ENCODE measurements around the gene QTRT2. TPM values are rescaled to one million over a fixed set of nuclear protein-coding genes. Genes with fewer than 3 reads are reported as not detected.

Gene QTRT2
- total RNA-seq, 1 experiment from 2014 or later, result 47.7 TPM

DNA sequence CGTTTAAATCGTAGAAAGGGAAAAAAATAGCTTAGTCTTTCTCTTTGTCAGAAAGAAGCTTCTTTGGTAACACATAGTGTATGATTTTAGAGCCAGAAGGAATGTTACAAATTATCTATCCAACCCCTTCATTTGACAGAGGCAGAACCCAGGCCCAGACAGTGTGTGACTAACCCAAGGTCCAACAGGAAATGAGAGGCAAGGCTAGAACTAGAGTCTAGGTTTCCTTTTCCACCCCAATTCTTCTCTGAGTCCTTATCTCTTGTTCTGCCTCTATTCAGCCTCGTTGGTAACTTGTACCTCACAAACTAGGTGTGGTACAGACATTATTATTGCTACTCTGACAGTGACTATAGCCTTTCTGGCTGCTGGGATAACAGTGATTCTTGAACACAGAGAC, 39.3 kb downstream of the QTRT2 start (continued):
- no peak for TF ChIP-seq POLR2A (IDR thresholded peaks at IDR 0.05; ENCODE audit: borderline replicate concordance, extremely low read depth, insufficient read depth, insufficient read length)
- TF ChIP-seq SP1 (IDR thresholded peaks at IDR 0.05; ENCODE audit: low read depth), result no peak
- TF ChIP-seq FOSL1 (IDR thresholded peaks at IDR 0.05; ENCODE audit: low read depth), result no peak

DNA sequence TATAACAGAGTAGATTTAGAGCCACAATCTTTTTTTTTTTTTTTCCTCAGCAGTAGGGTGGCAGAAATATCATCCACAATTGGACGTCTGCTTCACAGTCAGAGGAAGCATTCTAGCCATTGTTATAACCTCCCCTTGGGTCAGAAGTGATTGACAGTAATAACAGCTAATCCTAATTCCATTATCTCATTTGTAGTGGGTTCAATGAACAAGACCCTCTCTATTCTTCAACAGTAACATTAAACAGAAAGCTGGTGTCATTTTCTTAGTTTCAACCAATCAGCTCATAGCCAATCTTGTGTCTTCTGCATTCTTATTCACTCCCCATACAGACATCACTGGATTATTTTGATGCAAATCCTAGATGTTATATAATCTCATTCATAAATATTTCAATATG, 44.6 kb downstream of the QTRT2 start:
- ATAC-seq (no peak), DNase-seq (ENCODE audit: low read depth, low spot score) (no peak)
- H3K9me2 ChIP-seq (ENCODE audit: insufficient read depth), result no peaks in the 10 kb centered on the region
- RAD21 ChIA-PET (ENCODE audit: low non-redundant PET in 1 of 2, low total read pairs in 2 of 2, uncharacterized antibody in 2 of 2, unreplicated experiment in 2 of 2), result no interaction called here
- no peak overlapping the region for H3K27ac ChIP-seq (ENCODE audit: low read depth, low read length)
- no peaks in the 10 kb centered on the region for H3K36me3 ChIP-seq (ENCODE audit: control insufficient read depth in 1 of 2, insufficient read depth in 2 of 2, low read length in 2 of 2)
- no peaks in the 10 kb centered on the region for H3K27me3 ChIP-seq (ENCODE audit: insufficient read depth, low read length)
- BruUV-seq (replicated peaks), result no TSS peak
- H3K9me3 ChIP-seq (ENCODE audit: control insufficient read depth in 1 of 2, insufficient read depth in 1 of 2, low read depth in 1 of 2, low read length in 2 of 2), result no peaks in the 10 kb centered on the region
- H3K79me2 ChIP-seq (ENCODE audit: insufficient read depth, low read length), result no peaks in the 10 kb centered on the region
- no peak overlapping the region for H2AFZ ChIP-seq (ENCODE audit: low read depth, low read length, poor library complexity, severe bottlenecking)
- POLR2A ChIA-PET, result no interaction called here
- intact Hi-C loops (cut with micrococcal nuclease), result no loop called here
- no peak for TF ChIP-seq ZFX (IDR thresholded peaks at IDR 0.05)
- CTCF ChIA-PET, result no interaction called here
- H4K20me1 ChIP-seq (ENCODE audit: insufficient read depth), result no peaks in the 10 kb centered on the region
- H3K4me2 ChIP-seq (ENCODE audit: low read length), result no peak overlapping the region
- no peak overlapping the region for H3K9ac ChIP-seq (ENCODE audit: low read length)
- no peak overlapping the region for H3K4me3 ChIP-seq (replicated peaks in 1 of 2; ENCODE audit: low read depth in 1 of 2, low read length in 2 of 2)
- H3K4me1 ChIP-seq (ENCODE audit: control insufficient read depth in 1 of 2, insufficient read depth in 2 of 2, low read length in 2 of 2), result no peaks in the 10 kb centered on the region

DNA sequence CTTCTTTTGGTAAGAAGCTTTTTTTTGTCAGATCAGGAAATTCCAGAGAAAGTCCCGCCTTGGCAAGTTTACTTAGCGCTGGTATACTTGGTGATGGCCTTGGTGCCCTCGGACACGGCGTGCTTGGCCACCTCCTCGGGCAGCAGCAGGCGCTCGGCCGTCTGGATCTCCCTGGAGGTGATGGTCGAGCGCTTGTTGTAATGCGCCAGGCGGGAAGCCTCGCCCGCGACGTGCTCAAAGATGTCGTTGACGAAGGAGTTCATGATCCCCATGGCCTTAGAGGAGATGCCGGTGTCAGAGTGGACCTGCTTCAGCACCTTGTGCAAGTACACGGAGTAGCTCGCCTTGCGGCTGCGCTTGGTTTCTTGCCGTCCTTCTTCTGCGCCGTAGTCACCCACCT, 46.6 kb downstream of the QTRT2 start:
- ATAC-seq, result no peak
- POLR2A ChIA-PET, result no interaction called here
- Histone ChIP-seq H3K27ac (ENCODE audit: low read depth, low read length) (no peak overlapping the region), H3K79me2 (ENCODE audit: insufficient read depth, low read length) (no peaks in the 10 kb centered on the region), H3K9me2 (ENCODE audit: insufficient read depth) (no peaks in the 10 kb centered on the region), H2AFZ (ENCODE audit: low read depth, low read length, poor library complexity, severe bottlenecking) (no peak overlapping the region), H3K9me3 (ENCODE audit: control insufficient read depth in 1 of 2, insufficient read depth in 1 of 2, low read depth in 1 of 2, low read length in 2 of 2) (no peaks in the 10 kb centered on the region), H3K27me3 (ENCODE audit: insufficient read depth, low read length) (no peaks in the 10 kb centered on the region), H3K4me1 (ENCODE audit: control insufficient read depth in 1 of 2, insufficient read depth in 2 of 2, low read length in 2 of 2) (no peaks in the 10 kb centered on the region), H3K4me2 (ENCODE audit: low read length) (no peak overlapping the region), H3K36me3 (ENCODE audit: control insufficient read depth in 1 of 2, insufficient read depth in 2 of 2, low read length in 2 of 2) (no peaks in the 10 kb centered on the region), H3K4me3 (replicated peaks in 1 of 2; ENCODE audit: low read depth in 1 of 2, low read length in 2 of 2) (no peak overlapping the region), H4K20me1 (ENCODE audit: insufficient read depth) (no peaks in the 10 kb centered on the region), H3K9ac (ENCODE audit: low read length) (no peak overlapping the region)
- DNase-seq (ENCODE audit: low read depth, low spot score), result no peak
- intact Hi-C loops (cut with micrococcal nuclease), result no loop called here
- TF ChIP-seq ZFX (IDR thresholded peaks at IDR 0.05), result no peak
- no peak for TF ChIP-seq EZH2phosphoT487 (IDR thresholded peaks at IDR 0.05; ENCODE audit: borderline replicate concordance)
- TF ChIP-seq SP1 (IDR thresholded peaks at IDR 0.05; ENCODE audit: low read depth), result no peak
- TF ChIP-seq FOSL1 (IDR thresholded peaks at IDR 0.05; ENCODE audit: low read depth), result no peak
- TF ChIP-seq, protein P1, sequence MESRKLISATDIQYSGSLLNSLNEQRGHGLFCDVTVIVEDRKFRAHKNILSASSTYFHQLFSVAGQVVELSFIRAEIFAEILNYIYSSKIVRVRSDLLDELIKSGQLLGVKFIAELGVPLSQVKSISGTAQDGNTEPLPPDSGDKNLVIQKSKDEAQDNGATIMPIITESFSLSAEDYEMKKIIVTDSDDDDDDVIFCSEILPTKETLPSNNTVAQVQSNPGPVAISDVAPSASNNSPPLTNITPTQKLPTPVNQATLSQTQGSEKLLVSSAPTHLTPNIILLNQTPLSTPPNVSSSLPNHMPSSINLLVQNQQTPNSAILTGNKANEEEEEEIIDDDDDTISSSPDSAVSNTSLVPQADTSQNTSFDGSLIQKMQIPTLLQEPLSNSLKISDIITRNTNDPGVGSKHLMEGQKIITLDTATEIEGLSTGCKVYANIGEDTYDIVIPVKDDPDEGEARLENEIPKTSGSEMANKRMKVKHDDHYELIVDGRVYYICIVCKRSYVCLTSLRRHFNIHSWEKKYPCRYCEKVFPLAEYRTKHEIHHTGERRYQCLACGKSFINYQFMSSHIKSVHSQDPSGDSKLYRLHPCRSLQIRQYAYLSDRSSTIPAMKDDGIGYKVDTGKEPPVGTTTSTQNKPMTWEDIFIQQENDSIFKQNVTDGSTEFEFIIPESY (IDR thresholded peaks at IDR 0.05; ENCODE audit: extremely low read depth, insufficient replicate concordance, low read length), result no peak
- TF ChIP-seq SIN3A (IDR thresholded peaks at IDR 0.05; ENCODE audit: low read depth), result no peak
- TF ChIP-seq YY1 (IDR thresholded peaks at IDR 0.05; ENCODE audit: extremely low read depth, insufficient replicate concordance, low read depth, low read length), result no peak
- TF ChIP-seq, protein P2, sequence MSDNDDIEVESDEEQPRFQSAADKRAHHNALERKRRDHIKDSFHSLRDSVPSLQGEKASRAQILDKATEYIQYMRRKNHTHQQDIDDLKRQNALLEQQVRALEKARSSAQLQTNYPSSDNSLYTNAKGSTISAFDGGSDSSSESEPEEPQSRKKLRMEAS (IDR thresholded peaks at IDR 0.05), result no peak
- TF ChIP-seq, protein P3, sequence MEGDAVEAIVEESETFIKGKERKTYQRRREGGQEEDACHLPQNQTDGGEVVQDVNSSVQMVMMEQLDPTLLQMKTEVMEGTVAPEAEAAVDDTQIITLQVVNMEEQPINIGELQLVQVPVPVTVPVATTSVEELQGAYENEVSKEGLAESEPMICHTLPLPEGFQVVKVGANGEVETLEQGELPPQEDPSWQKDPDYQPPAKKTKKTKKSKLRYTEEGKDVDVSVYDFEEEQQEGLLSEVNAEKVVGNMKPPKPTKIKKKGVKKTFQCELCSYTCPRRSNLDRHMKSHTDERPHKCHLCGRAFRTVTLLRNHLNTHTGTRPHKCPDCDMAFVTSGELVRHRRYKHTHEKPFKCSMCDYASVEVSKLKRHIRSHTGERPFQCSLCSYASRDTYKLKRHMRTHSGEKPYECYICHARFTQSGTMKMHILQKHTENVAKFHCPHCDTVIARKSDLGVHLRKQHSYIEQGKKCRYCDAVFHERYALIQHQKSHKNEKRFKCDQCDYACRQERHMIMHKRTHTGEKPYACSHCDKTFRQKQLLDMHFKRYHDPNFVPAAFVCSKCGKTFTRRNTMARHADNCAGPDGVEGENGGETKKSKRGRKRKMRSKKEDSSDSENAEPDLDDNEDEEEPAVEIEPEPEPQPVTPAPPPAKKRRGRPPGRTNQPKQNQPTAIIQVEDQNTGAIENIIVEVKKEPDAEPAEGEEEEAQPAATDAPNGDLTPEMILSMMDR (IDR thresholded peaks at IDR 0.05 in 2 of 3, conservative IDR thresholded peaks at IDR 0.05 in 1 of 3; ENCODE audit: borderline replicate concordance in 1 of 3, insufficient read depth in 1 of 3, low read depth in 2 of 3, low read length in 2 of 3), result no peak
- RAD21 ChIA-PET (ENCODE audit: low non-redundant PET in 1 of 2, low total read pairs in 2 of 2, uncharacterized antibody in 2 of 2, unreplicated experiment in 2 of 2), result no interaction called here
- no TSS peak for BruUV-seq (replicated peaks)
- CTCF ChIA-PET, result no interaction called here
